K562 (cell line): Measurements from ENCODE around the gene CDIPT. TPM values are rescaled to one million over a fixed set of nuclear protein-coding genes. Genes with fewer than 3 reads are reported as not detected.

Experiments
- BCOR ChIP-seq: fragments of 450-650 bp; IDR thresholded peaks from 2 replicates; pipeline ENCODE4 v1.6.1; 2016
- BMI1 ChIP-seq: fragments of 150-350 bp; IDR thresholded peaks from 2 replicates; pipeline ENCODE4 v1.6.1; 2014; ENCODE audit warnings: low read length
- EGR1 ChIP-seq: fragments of 450-650 bp; conservative IDR thresholded peaks from 2 replicates; pipeline ENCODE4 v1.6.1; 2017; ENCODE audit warnings: mild to moderate bottlenecking
- FOXA3 ChIP-seq, 2 experiments: fragments of 450-650 bp in 1 of 2; sonication (generic) in 1 of 2; formaldehyde crosslinking; IDR thresholded peaks in 1 of 2; conservative IDR thresholded peaks in 1 of 2; 2 replicates each; pipeline versions ENCODE4 v1.4.0 to v1.8.0; 2020 to 2022; ENCODE audit warnings: mild to moderate bottlenecking in 2 of 2, missing genetic modification reagents in 1 of 2
- HDAC2 ChIP-seq: fragments of 450-650 bp; IDR thresholded peaks from 2 replicates; pipeline ENCODE4 v1.6.1; 2016; ENCODE audit warnings: mild to moderate bottlenecking
- HEY1 ChIP-seq: fragments of 250-450 bp; sonication (Bioruptor Pico); IDR thresholded peaks from 2 replicates; pipeline ENCODE4 v1.5.0; 2020; ENCODE audit warnings: mild to moderate bottlenecking, moderate library complexity, borderline replicate concordance
- MCM2 ChIP-seq: fragments of 450-650 bp; IDR thresholded peaks from 2 replicates; pipeline ENCODE4 v1.6.1; 2017; ENCODE audit warnings: low read depth, mild to moderate bottlenecking
- NFIX ChIP-seq: fragments of 250-450 bp; sonication (Bioruptor Pico); IDR thresholded peaks from 2 replicates; pipeline ENCODE4 v1.4.0; 2020; ENCODE audit warnings: low read depth, mild to moderate bottlenecking, moderate library complexity
- SRSF7 ChIP-seq: fragments of 200-400 bp; formaldehyde crosslinking; optimal IDR thresholded peaks from 2 replicates; pipeline ENCODE3; 2017; ENCODE audit warnings: mild to moderate bottlenecking, low read depth, low read length
- YY1 ChIP-seq, 3 experiments: IDR thresholded peaks; 2 replicates each; pipeline ENCODE4 v1.6.1; 2011; ENCODE audit warnings: low read length in 2 of 3, mild to moderate bottlenecking in 2 of 3, moderate library complexity in 2 of 3, borderline replicate concordance in 1 of 3, control low read depth in 1 of 3, low read depth in 1 of 3; ENCODE audit not compliant: insufficient read depth in 3 of 3, insufficient replicate concordance in 2 of 3, control insufficient read depth in 1 of 3, insufficient read length in 1 of 3; ENCODE audit errors: extremely low read depth in 1 of 3
- ZNF253 ChIP-seq: fragments of 250-450 bp; sonication (Bioruptor Pico); conservative IDR thresholded peaks from 2 replicates; pipeline ENCODE4 v1.6.1; 2021; ENCODE audit warnings: mild to moderate bottlenecking
- ZNF431 ChIP-seq: sonication (generic); formaldehyde crosslinking; IDR thresholded peaks from 2 replicates; pipeline ENCODE4 v1.8.0; 2022; ENCODE audit warnings: mild to moderate bottlenecking, missing genetic modification reagents
- ZNF507 ChIP-seq: conservative IDR thresholded peaks from 2 replicates; pipeline ENCODE4 v1.6.1; 2017; ENCODE audit warnings: missing genetic modification characterization, missing compliant biosample characterization
- ZZZ3 ChIP-seq: fragments of 450-650 bp; IDR thresholded peaks from 2 replicates; pipeline ENCODE4 v1.6.1; 2016; ENCODE audit warnings: antibody characterized with exemption, mild to moderate bottlenecking, moderate library complexity
- polyA plus RNA-seq, 8 experiments: library from polyadenylated mRNA; depleted of rRNA in 4 of 8; stranded (reverse) in 5 of 8; unstranded in 3 of 8; fragments of >200 nt; fragmentation: Nextera tagmentation in 2 of 8; fragmentation: Illumina TruSeq in 1 of 8; extraction: Ambion mirVana in 2 of 8; extraction: Trizol in 1 of 8; gene quantifications; 2 replicates each; pipeline versions ENCODE4 v1.2.1 to v1.2.3, GENCODE V29; 2011 to 2014; ENCODE audit warnings: inconsistent platforms in 1 of 8, missing spikeins in 1 of 8
- total RNA-seq, 7 experiments: library from RNA; depleted of rRNA in 6 of 7; stranded (reverse); fragments of >200 nt in 6 of 7; fragmentation: Illumina TruSeq in 2 of 7; extraction: Trizol in 2 of 7; gene quantifications; 2 replicates each; pipeline versions ENCODE4 v1.2.1 to v1.2.3, GENCODE V29; 2011 to 2021; ENCODE audit warnings: low replicate concordance in 1 of 7
- TF ChIP-seq, protein P1 (sequence below): conservative IDR thresholded peaks from 2 replicates; pipeline ENCODE4 v1.6.1; 2011; ENCODE audit warnings: low read depth, mild to moderate bottlenecking, low read length; ENCODE audit not compliant: control insufficient read depth
- TF ChIP-seq, protein P2 (sequence below): fragments of 450-650 bp; IDR thresholded peaks from 2 replicates; pipeline ENCODE4 v1.6.1; 2018; ENCODE audit not compliant: partially characterized antibody
- TF ChIP-seq, protein P3 (sequence below): IDR thresholded peaks from 2 replicates; pipeline ENCODE4 v1.6.1; 2011; ENCODE audit warnings: borderline replicate concordance, low read depth, mild to moderate bottlenecking, moderate library complexity, low read length; ENCODE audit not compliant: insufficient read depth, poor library complexity, severe bottlenecking
- TF ChIP-seq, protein P4 (sequence below), 2 experiments: IDR thresholded peaks; 2 replicates each; pipeline ENCODE4 v1.6.1; 2011; ENCODE audit warnings: borderline replicate concordance in 1 of 2, control low read depth in 1 of 2, low read depth in 1 of 2, low read length in 1 of 2, mild to moderate bottlenecking in 1 of 2, mixed read lengths in 1 of 2, moderate library complexity in 1 of 2; ENCODE audit not compliant: insufficient read depth in 1 of 2, insufficient read length in 1 of 2, poor library complexity in 1 of 2, severe bottlenecking in 1 of 2; ENCODE audit errors: extremely low read depth in 1 of 2

Gene CDIPT
- total and polyA plus RNA-seq, 9 of the 15 experiments (the other 6 are each of a cell fraction or from before 2014, with no cell fraction given) = 1.3 to 37.0 (median 23.0) TPM

DNA sequence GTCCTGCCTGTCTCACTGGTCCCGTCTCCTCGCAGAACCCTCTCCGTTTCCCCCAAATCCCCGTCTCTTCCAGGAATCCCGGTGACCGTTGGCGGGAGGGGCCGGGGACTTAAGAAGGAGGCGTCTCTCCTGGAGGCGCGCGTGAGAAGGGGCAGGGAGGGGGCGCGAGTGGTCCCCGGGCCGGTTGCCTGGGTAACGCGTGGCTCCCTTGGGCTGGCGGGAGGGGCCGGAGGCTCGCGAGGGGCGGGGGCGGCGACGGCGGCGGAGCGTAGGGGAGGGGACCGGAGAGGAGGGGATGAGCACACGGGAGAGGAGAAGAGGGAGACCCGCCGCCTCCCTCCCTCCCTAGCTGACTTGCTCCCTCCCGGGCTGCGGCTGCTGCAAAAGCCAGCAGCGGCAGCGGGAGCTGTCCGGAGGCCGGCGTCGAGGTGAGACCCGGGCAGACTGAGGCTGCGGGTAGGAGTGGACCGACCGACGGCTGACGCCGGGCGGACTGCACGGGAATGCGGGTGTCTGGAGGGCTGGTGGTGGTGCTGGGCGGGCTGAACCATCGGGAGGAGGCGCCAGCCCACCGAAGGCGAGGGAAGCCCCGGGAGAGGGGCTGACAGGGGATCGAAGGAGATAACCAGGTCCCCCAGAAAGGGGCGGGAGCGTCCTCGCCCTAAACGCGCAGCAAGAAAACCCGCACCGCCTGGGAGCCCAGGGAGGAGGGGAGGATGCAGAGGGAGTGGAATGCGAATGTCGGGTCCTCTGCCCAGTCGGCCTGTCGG, 50.9 kb downstream of the CDIPT start, which contains the start of gene PRRT2 (continued):
- TF ChIP-seq ZZZ3 (no peak), ZNF253 (no peak), HEY1 (CRISPR knock-in tag) (no peak), HDAC2 (no peak), BMI1 (no peak), EGR1 (peak; percentile 49; the same call in 1 of the 2 replicates), SRSF7 (no peak), MCM2 (no peak), NFIX (no peak), FOXA3 (CRISPR knock-in tag; conservative IDR thresholded peaks at IDR 0.05 in 1 of 2, IDR thresholded peaks at IDR 0.05 in 1 of 2) (no peak), ZNF431 (no peak), BCOR (no peak), ZNF507 (tag) (no peak), YY1 (IDR thresholded peaks at IDR 0.05; ENCODE audit: borderline replicate concordance in 1 of 3, control insufficient read depth in 1 of 3, extremely low read depth in 1 of 3, insufficient read depth in 3 of 3, insufficient read length in 1 of 3, insufficient replicate concordance in 2 of 3, low read depth in 1 of 3, low read length in 2 of 3) (no peak)
- TF ChIP-seq, protein P1, sequence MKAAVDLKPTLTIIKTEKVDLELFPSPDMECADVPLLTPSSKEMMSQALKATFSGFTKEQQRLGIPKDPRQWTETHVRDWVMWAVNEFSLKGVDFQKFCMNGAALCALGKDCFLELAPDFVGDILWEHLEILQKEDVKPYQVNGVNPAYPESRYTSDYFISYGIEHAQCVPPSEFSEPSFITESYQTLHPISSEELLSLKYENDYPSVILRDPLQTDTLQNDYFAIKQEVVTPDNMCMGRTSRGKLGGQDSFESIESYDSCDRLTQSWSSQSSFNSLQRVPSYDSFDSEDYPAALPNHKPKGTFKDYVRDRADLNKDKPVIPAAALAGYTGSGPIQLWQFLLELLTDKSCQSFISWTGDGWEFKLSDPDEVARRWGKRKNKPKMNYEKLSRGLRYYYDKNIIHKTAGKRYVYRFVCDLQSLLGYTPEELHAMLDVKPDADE = no peak
- TF ChIP-seq, protein P2, sequence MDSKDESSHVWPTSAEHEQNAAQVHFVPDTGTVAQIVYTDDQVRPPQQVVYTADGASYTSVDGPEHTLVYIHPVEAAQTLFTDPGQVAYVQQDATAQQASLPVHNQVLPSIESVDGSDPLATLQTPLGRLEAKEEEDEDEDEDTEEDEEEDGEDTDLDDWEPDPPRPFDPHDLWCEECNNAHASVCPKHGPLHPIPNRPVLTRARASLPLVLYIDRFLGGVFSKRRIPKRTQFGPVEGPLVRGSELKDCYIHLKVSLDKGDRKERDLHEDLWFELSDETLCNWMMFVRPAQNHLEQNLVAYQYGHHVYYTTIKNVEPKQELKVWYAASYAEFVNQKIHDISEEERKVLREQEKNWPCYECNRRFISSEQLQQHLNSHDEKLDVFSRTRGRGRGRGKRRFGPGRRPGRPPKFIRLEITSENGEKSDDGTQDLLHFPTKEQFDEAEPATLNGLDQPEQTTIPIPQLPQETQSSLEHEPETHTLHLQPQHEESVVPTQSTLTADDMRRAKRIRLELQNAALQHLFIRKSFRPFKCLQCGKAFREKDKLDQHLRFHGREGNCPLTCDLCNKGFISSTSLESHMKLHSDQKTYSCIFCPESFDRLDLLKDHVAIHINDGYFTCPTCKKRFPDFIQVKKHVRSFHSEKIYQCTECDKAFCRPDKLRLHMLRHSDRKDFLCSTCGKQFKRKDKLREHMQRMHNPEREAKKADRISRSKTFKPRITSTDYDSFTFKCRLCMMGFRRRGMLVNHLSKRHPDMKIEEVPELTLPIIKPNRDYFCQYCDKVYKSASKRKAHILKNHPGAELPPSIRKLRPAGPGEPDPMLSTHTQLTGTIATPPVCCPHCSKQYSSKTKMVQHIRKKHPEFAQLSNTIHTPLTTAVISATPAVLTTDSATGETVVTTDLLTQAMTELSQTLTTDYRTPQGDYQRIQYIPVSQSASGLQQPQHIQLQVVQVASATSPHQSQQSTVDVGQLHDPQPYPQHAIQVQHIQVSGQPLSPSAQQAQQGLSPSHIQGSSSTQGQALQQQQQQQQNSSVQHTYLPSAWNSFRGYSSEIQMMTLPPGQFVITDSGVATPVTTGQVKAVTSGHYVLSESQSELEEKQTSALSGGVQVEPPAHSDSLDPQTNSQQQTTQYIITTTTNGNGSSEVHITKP = peak; percentile 69
- TF ChIP-seq, protein P3, sequence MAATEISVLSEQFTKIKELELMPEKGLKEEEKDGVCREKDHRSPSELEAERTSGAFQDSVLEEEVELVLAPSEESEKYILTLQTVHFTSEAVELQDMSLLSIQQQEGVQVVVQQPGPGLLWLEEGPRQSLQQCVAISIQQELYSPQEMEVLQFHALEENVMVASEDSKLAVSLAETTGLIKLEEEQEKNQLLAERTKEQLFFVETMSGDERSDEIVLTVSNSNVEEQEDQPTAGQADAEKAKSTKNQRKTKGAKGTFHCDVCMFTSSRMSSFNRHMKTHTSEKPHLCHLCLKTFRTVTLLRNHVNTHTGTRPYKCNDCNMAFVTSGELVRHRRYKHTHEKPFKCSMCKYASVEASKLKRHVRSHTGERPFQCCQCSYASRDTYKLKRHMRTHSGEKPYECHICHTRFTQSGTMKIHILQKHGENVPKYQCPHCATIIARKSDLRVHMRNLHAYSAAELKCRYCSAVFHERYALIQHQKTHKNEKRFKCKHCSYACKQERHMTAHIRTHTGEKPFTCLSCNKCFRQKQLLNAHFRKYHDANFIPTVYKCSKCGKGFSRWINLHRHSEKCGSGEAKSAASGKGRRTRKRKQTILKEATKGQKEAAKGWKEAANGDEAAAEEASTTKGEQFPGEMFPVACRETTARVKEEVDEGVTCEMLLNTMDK = no peak
- TF ChIP-seq, protein P4, sequence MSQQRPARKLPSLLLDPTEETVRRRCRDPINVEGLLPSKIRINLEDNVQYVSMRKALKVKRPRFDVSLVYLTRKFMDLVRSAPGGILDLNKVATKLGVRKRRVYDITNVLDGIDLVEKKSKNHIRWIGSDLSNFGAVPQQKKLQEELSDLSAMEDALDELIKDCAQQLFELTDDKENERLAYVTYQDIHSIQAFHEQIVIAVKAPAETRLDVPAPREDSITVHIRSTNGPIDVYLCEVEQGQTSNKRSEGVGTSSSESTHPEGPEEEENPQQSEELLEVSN (IDR thresholded peaks at IDR 0.05; ENCODE audit: borderline replicate concordance in 1 of 2, extremely low read depth in 1 of 2, insufficient read depth in 1 of 2, insufficient read length in 1 of 2, low read depth in 1 of 2, low read length in 1 of 2, poor library complexity in 1 of 2, severe bottlenecking in 1 of 2) = peak; percentile 13 to 63
